BLaER1 (cell line): ENCODE results near the gene TAOK3.
"Not testable (repeated sequence)": the region's sequence is repeated elsewhere in the genome, so short reads cannot be mapped to it uniquely, and the experiment has no call there.

ENCODE experiments used
- H3K27ac ChIP-seq: shearing (Covaris generic); formaldehyde crosslinking; 2 replicates; pipeline ENCODE4 v1.8.1; 2022
- H3K27me3 ChIP-seq: shearing (Covaris generic); formaldehyde crosslinking; 2 replicates; pipeline ENCODE4 v1.8.1; 2022
- H3K36me3 ChIP-seq: shearing (Covaris generic); formaldehyde crosslinking; 2 replicates; pipeline ENCODE4 v1.8.1; 2022
- H3K4me1 ChIP-seq: shearing (Covaris generic); formaldehyde crosslinking; 2 replicates; pipeline ENCODE4 v1.8.1; 2022
- H3K4me2 ChIP-seq: shearing (Covaris generic); formaldehyde crosslinking; 2 replicates; pipeline ENCODE4 v1.8.1; 2022
- H3K4me3 ChIP-seq: shearing (Covaris generic); formaldehyde crosslinking; 2 replicates; pipeline ENCODE4 v1.8.1; 2022
- H3K9ac ChIP-seq: shearing (Covaris generic); formaldehyde crosslinking; 2 replicates; pipeline ENCODE4 v1.8.1; 2022
- H3K9me3 ChIP-seq: shearing (Covaris generic); formaldehyde crosslinking; 2 replicates; pipeline ENCODE4 v1.8.1; 2022
- H4K20me1 ChIP-seq: shearing (Covaris generic); formaldehyde crosslinking; 2 replicates; pipeline ENCODE4 v1.8.1; 2022
- Cebpa-rat ChIP-seq: shearing (Covaris generic); IDR thresholded peaks from 2 replicates; pipeline ENCODE4 v1.8.1; 2022

Gene TAOK3

GRCh38 chr12:118310320-118310719 lies 62.4 kb downstream of the TAOK3 start:
- Histone ChIP-seq H3K27me3 (no peaks in the 10 kb centered on the region), H3K4me2 (no peak overlapping the region), H3K36me3 (no peaks in the 10 kb centered on the region), H4K20me1 (no peaks in the 10 kb centered on the region), H3K4me1 (peaks cover 30% of the 10 kb centered on the region), H3K9ac (no peak overlapping the region), H3K9me3 (0 out of 2 replicates have a peak, but pooled peaks cover 5% of the 10 kb centered on the region), H3K27ac (no peak overlapping the region), H3K4me3 (no peak overlapping the region)
- no peak for TF ChIP-seq Cebpa-rat

- not testable (repeated sequence) for H3K36me3 ChIP-seq, H3K27me3 ChIP-seq, H3K9me3 ChIP-seq, H3K4me3 ChIP-seq, H3K27ac ChIP-seq, H3K9ac ChIP-seq, H4K20me1 ChIP-seq
- H3K4me2 ChIP-seq, result peak overlapping the region; percentile 55
- peaks cover 19% of the 10 kb centered on the region for H3K4me1 ChIP-seq
These were observed 64.7 kb downstream of the TAOK3 start for GRCh38 chr12:118308006-118308405.

- no peak for TF ChIP-seq Cebpa-rat
- no peaks in the 10 kb centered on the region for H3K36me3 ChIP-seq
- no peaks in the 10 kb centered on the region for H3K27me3 ChIP-seq
- no peak overlapping the region for H3K4me3 ChIP-seq
- no peak overlapping the region for H3K9ac ChIP-seq
- H4K20me1 ChIP-seq, result peaks cover 3% of the 10 kb centered on the region; the same call in 1 of the 2 replicates
- peak overlapping the region; percentile 55 for H3K4me2 ChIP-seq
- H3K27ac ChIP-seq, result no peak overlapping the region
- 0 out of 2 replicates have a peak, but pooled peaks cover 5% of the 10 kb centered on the region for H3K9me3 ChIP-seq
- peaks cover 19% of the 10 kb centered on the region for H3K4me1 ChIP-seq
These were observed 65.4 kb downstream of the TAOK3 start for GRCh38 chr12:118307069-118307954.

GRCh38 chr12:118304093-118304492 lies 68.6 kb downstream of the TAOK3 start:
- H3K4me2 ChIP-seq, result no peak overlapping the region
- H3K4me3 ChIP-seq, result no peak overlapping the region
- peaks cover 9% of the 10 kb centered on the region; the same call in 1 of the 2 replicates for H4K20me1 ChIP-seq
- no peaks in the 10 kb centered on the region for H3K36me3 ChIP-seq
- no peak overlapping the region for H3K27ac ChIP-seq
- H3K27me3 ChIP-seq, result no peaks in the 10 kb centered on the region
- peaks cover 19% of the 10 kb centered on the region for H3K4me1 ChIP-seq
- TF ChIP-seq Cebpa-rat, result no peak
- H3K9ac ChIP-seq, result no peak overlapping the region
- 0 out of 2 replicates have a peak, but pooled peaks cover 5% of the 10 kb centered on the region for H3K9me3 ChIP-seq

GRCh38 chr12:118302053-118302452 lies 70.7 kb downstream of the TAOK3 start:
- Histone ChIP-seq H4K20me1 (peaks cover 9% of the 10 kb centered on the region; the same call in 1 of the 2 replicates), H3K9me3 (no peaks in the 10 kb centered on the region), H3K4me2 (no peak overlapping the region), H3K27ac (no peak overlapping the region), H3K36me3 (no peaks in the 10 kb centered on the region), H3K4me1 (peaks cover 3% of the 10 kb centered on the region), H3K9ac (no peak overlapping the region), H3K27me3 (no peaks in the 10 kb centered on the region), H3K4me3 (no peak overlapping the region)
- TF ChIP-seq Cebpa-rat, result no peak

GRCh38 chr12:118299791-118300460 lies 72.8 kb downstream of the TAOK3 start:
- Histone ChIP-seq H3K27me3 (no peaks in the 10 kb centered on the region), H3K4me2 (no peak overlapping the region), H3K4me3 (no peak overlapping the region)

GRCh38 chr12:118297284-118297683 lies 75.4 kb downstream of the TAOK3 start:
- Histone ChIP-seq H3K36me3 (peaks cover 7% of the 10 kb centered on the region; the same call in 1 of the 2 replicates), H3K4me1 (no peaks in the 10 kb centered on the region), H3K27me3 (no peaks in the 10 kb centered on the region), H3K9ac (no peak overlapping the region), H3K27ac (no peak overlapping the region), H3K4me2 (no peak overlapping the region), H3K4me3 (no peak overlapping the region), H3K9me3 (no peaks in the 10 kb centered on the region), H4K20me1 (peaks cover 6% of the 10 kb centered on the region; the same call in 1 of the 2 replicates)
- no peak for TF ChIP-seq Cebpa-rat

More at GRCh38 chr12:118299791-118300460, 72.8 kb downstream of the TAOK3 start:
- no peak for TF ChIP-seq Cebpa-rat
- Histone ChIP-seq H3K27ac (no peak overlapping the region), H3K9ac (no peak overlapping the region), H3K36me3 (peaks cover 7% of the 10 kb centered on the region; the same call in 1 of the 2 replicates), H4K20me1 (peaks cover 9% of the 10 kb centered on the region; the same call in 1 of the 2 replicates), H3K4me1 (no peaks in the 10 kb centered on the region), H3K9me3 (no peaks in the 10 kb centered on the region)

- Histone ChIP-seq H3K36me3 (peaks cover 7% of the 10 kb centered on the region; the same call in 1 of the 2 replicates), H3K9ac (no peak overlapping the region), H3K27me3 (no peaks in the 10 kb centered on the region), H3K27ac (no peak overlapping the region), H3K4me2 (no peak overlapping the region), H4K20me1 (no peaks in the 10 kb centered on the region), H3K4me1 (no peaks in the 10 kb centered on the region), H3K4me3 (no peak overlapping the region), H3K9me3 (no peaks in the 10 kb centered on the region)
- no peak for TF ChIP-seq Cebpa-rat
These were observed 79.9 kb downstream of the TAOK3 start for GRCh38 chr12:118292836-118293235.

- Histone ChIP-seq H4K20me1 (no peaks in the 10 kb centered on the region), H3K27me3 (no peaks in the 10 kb centered on the region), H3K4me1 (no peaks in the 10 kb centered on the region), H3K4me3 (no peak overlapping the region), H3K4me2 (no peak overlapping the region), H3K9ac (no peak overlapping the region), H3K9me3 (no peaks in the 10 kb centered on the region), H3K27ac (no peak overlapping the region), H3K36me3 (no peaks in the 10 kb centered on the region)
- TF ChIP-seq Cebpa-rat, result no peak
These were observed 82.6 kb downstream of the TAOK3 start for GRCh38 chr12:118290130-118290529.

- no peaks in the 10 kb centered on the region for H3K27me3 ChIP-seq
- TF ChIP-seq Cebpa-rat, result no peak
- H3K27ac ChIP-seq, result no peak overlapping the region
- H3K4me1 ChIP-seq, result no peaks in the 10 kb centered on the region
- H3K36me3 ChIP-seq, result peaks cover 5% of the 10 kb centered on the region; the same call in 1 of the 2 replicates
- H3K4me2 ChIP-seq, result no peak overlapping the region
- no peak overlapping the region for H3K9ac ChIP-seq
- no peak overlapping the region for H3K4me3 ChIP-seq
- H3K9me3 ChIP-seq, result no peaks in the 10 kb centered on the region
- H4K20me1 ChIP-seq, result peaks cover 9% of the 10 kb centered on the region; the same call in 1 of the 2 replicates
These were observed 84.5 kb downstream of the TAOK3 start for GRCh38 chr12:118288174-118288573.
